Measurements from ENCODE around the gene FCN1. TPM values are rescaled to one million over a fixed set of nuclear protein-coding genes. Genes with fewer than 3 reads are reported as not detected.

Gene FCN1
- total and polyA plus RNA-seq, 2 of the 8 experiments (the other 6 are each of a cell fraction or from before 2014, with no cell fraction given): not detected

GRCh38 chr9:134915046-134915985, 2.4 kb downstream of the FCN1 start:
- POLR2A ChIA-PET (ENCODE audit: partially characterized antibody): no interaction called here
- Histone ChIP-seq H3K27ac (ENCODE audit: low read depth, low read length) (no peak overlapping the region), H2BK20ac (ENCODE audit: low read length) (no peak overlapping the region), H3K27me3 (replicated peaks in 1 of 4; ENCODE audit: control insufficient read depth in 3 of 4, extremely low read depth in 1 of 4, insufficient read depth in 3 of 4, low read length in 3 of 4) (no peaks in the 10 kb centered on the region), H2BK5ac (ENCODE audit: low read depth, low read length) (no peak overlapping the region), H2BK15ac (ENCODE audit: low read length) (no peak overlapping the region), H4K5ac (ENCODE audit: insufficient read length, low read depth, low read length) (no peak overlapping the region), H4K20me1 (replicated peaks in 1 of 2; ENCODE audit: control insufficient read depth in 1 of 2, insufficient read depth in 2 of 2, low read length in 2 of 2) (no peaks in the 10 kb centered on the region), H3K4me2 (ENCODE audit: insufficient read depth in 1 of 2, low read depth in 2 of 2, low read length in 2 of 2) (no peak overlapping the region), H4K91ac (replicated peaks; ENCODE audit: insufficient read length, low read length) (peak overlapping the region; percentile 32), H2AFZ (ENCODE audit: low read length) (no peak overlapping the region), H4K8ac (ENCODE audit: extremely low read depth, insufficient read depth, low read length) (no peak overlapping the region; the same call in 1 of the 2 replicates), H3K14ac (ENCODE audit: insufficient read length) (no peak overlapping the region), H3K18ac (ENCODE audit: extremely low read depth, low read length) (no peak overlapping the region; the same call in 1 of the 2 replicates), H3K36me3 (ENCODE audit: control insufficient read depth in 2 of 4, insufficient read depth in 4 of 4, low read length in 3 of 4) (no peaks in the 10 kb centered on the region), H3K4me1 (replicated peaks in 1 of 4; ENCODE audit: control insufficient read depth in 3 of 4, insufficient read depth in 4 of 4, low read length in 3 of 4) (no peaks in the 10 kb centered on the region; a peak in 1 of 7 replicates), H3K4ac (replicated peaks; ENCODE audit: insufficient read length, low read depth, low read length) (peak overlapping the region; percentile 51), H3K79me2 (ENCODE audit: control insufficient read depth in 1 of 2, insufficient read depth in 2 of 2, low read length in 2 of 2) (no peaks in the 10 kb centered on the region), H3K56ac (replicated peaks; ENCODE audit: insufficient read length, low read depth, low read length) (no peak overlapping the region), H2BK120ac (replicated peaks; ENCODE audit: low read depth, low read length) (no peak overlapping the region), H2AK5ac (ENCODE audit: low read depth, low read length) (no peak overlapping the region), H3K23me2 (ENCODE audit: low read depth, low read length) (no peaks in the 10 kb centered on the region), H3K9ac (replicated peaks in 1 of 4; ENCODE audit: extremely low read depth in 1 of 4, low read depth in 3 of 4, low read length in 3 of 4) (no peak overlapping the region), H3K4me3 (ENCODE audit: extremely low read depth in 1 of 4, insufficient read depth in 2 of 4, low read depth in 3 of 4, low read length in 4 of 4) (no peak overlapping the region), H3K9me3 (ENCODE audit: insufficient read depth in 2 of 2, low read depth in 1 of 2, low read length in 1 of 2) (no peaks in the 10 kb centered on the region; a peak in 1 of 4 replicates), H3K79me1 (ENCODE audit: low read depth, low read length) (no peaks in the 10 kb centered on the region), H2BK12ac (ENCODE audit: low read depth, low read length) (no peak overlapping the region), H3K23ac (ENCODE audit: insufficient read length) (no peak overlapping the region)
- no peak for DNase-seq (ENCODE audit: low read depth in 1 of 2, low spot score in 2 of 2)
- CTCF ChIA-PET (ENCODE audit: partially characterized antibody): interaction anchor here (1.1 to 1.5 kb wide), 2 partner anchors 16 to 75 kb away, joined by 3 to 5 read pairs; no protein-coding TSS in a partner anchor
- TF ChIP-seq KDM5A (IDR thresholded peaks at IDR 0.05; ENCODE audit: low read length) (no peak), SRF (IDR thresholded peaks at IDR 0.05; ENCODE audit: low read depth, low read length) (no peak), JUN (IDR thresholded peaks at IDR 0.05; ENCODE audit: low read depth, low read length) (no peak), POU5F1 (IDR thresholded peaks at IDR 0.05; ENCODE audit: low read depth, low read length) (no peak), KDM1A (IDR thresholded peaks at IDR 0.05; ENCODE audit: borderline replicate concordance, low read length) (no peak), E2F6 (IDR thresholded peaks at IDR 0.05) (no peak), MAFK (IDR thresholded peaks at IDR 0.05; ENCODE audit: low read depth, low read length) (no peak), YY1 (IDR thresholded peaks at IDR 0.05; ENCODE audit: low read depth, low read length) (no peak)
- FAIRE-seq: no peak
- WGBS, 2 experiments (ENCODE audit: extremely low coverage in 1 of 2, insufficient coverage in 1 of 2, insufficient read length in 1 of 2, insufficient replicate concordance in 2 of 2, low coverage in 1 of 2, low lambda C conversion rate in 2 of 2, missing lambda C conversion rate in 1 of 2): 93% methylated on average over 17 of the region's 26 CpGs; no CpG with 5 or more reads in 1 of the 2 experiments

Measured in H1 (cell line).